NCI-H2227 treated with DMSO at 0.1 percent for 48 hours (cell line): Measurements from ENCODE around the gene CHRNA1.
"Not testable (repeated sequence)": the region's sequence is repeated elsewhere in the genome, so short reads cannot be mapped to it uniquely, and the experiment has no call there.

ENCODE experiments used
- DNase-seq: peaks from one replicate; lab custom pipeline; 2025; lab: John Stamatoyannopoulos, UW

The CHRNA1 gene

DNA sequence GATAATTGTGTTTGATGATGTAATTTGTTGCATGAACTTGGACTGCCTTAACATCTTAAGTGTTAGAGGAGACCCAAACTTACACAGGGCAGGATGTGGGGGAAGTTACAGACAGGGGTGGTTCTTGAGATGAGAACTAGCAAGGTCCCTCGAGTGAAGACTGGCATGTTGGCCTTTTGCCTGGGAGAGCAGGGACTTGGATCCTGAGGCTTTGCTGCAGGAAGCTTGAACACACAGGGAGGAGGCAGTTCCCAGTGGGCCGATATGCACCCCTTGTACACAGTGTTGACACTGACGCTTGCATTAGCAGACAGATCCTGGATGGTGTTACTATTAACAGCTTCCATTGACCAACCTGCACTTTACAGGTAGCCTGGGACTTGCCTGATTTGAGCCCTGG, 47.5 kb downstream of the CHRNA1 start:
- no peak for DNase-seq

DNA sequence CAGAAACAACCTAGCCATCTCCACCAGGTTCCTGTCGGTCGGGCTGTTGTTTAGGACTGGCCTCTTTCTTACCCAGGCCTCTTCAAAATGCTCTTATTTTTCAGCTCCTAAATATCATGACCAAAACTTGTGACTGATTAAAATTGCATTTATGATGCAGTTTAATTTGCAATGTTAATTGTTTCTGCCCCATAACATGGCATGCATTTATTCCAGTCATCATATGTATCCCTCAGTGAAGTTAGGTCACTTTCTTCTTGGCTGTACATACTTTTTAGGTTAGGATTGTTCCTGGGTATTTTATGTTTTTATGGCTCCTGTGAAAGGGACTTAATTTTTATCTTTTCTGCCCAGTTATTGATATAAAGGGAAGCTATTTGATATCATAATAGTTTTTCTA, 50.6 kb downstream of the CHRNA1 start:
- no peak for DNase-seq

DNA sequence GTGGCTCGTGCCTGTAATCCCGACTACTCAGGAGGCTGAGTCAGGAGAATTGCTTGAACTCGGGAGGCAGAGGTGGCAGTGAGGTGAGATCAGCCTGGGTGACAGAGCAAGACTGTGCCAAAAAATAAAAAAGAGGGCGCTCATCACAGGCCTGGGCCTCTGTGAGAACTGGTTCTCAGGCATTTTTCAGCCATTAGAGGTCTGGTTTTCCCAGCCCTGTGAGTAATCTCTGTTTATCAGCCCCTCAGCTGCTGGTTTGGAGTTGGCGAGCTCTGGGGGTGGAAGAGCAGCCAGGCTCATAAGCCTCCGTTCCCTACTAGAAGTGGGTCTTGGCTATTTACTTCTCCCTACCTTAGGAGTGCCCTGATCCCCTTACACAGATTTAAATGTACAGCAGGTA, 53.1 kb downstream of the CHRNA1 start:
- no peak for DNase-seq

DNA sequence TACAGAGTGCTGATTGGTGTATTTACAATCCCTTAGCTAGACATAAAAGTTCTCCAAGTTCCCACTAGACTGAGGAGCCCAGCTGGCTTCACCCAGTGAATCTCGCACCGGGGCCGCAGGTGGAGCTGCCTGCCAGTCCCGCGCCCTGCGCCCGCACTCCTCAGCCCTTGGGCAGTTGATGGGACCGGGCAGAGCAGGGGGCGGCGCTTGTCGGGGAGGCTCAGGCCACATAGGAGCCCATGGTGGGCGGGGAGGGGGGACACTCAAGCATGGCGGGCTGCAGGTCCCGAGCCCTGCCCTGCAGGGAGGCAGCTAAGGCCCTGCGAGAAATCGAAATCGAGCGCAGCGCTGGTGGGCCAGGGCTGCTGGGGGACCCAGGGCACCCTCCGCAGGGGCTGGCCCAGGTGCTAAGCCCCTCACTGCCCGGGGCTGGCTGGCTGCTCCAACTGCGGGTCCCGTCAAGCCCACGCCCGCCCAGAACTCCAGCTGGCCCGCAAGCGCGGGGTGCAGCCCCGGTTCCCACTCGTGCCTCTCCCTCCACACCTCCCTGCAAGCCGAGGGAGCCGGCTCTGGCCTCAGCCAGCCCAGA, 54.8 kb downstream of the CHRNA1 start:
- not testable (repeated sequence) for DNase-seq

DNA sequence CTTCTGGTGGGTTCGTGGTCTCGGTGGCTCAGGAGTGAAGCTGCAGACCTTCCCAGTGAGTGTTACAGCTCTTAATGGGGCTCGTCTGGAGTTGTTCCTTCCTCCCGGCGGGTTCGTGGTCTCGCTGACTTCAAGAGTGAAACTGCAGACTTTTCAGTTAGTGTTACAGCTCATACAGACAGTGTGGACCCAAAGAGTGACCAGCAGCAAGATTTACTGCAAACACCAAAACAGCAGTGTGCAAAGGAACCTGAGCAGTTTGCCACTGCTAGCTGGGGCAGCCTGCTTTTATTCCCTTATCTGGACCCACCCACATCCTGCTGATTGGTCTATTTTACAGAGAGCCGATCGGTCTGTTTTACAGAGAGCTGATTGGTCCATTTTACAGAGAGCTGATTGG, 55.6 kb downstream of the CHRNA1 start:
- DNase-seq, result no peak

DNA sequence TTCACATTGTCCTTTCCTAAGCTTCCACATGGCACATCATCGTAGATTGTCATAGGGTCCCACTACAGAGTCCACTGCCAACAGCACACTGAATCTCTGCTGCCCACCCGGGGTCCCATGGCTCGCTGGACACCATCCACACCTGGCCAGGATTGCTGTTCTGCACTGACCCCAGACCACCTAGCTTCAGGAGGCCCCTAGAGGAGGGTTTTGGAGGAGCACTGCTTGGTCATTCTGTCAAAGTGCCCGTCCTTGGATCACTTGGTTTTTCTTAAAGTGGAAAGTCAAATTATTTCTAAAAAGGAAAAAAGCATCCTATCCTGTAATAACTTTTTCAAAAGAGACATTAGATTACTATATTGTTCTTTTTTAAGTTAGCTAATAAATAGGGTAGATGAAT, 59.0 kb downstream of the CHRNA1 start:
- no peak for DNase-seq

DNA sequence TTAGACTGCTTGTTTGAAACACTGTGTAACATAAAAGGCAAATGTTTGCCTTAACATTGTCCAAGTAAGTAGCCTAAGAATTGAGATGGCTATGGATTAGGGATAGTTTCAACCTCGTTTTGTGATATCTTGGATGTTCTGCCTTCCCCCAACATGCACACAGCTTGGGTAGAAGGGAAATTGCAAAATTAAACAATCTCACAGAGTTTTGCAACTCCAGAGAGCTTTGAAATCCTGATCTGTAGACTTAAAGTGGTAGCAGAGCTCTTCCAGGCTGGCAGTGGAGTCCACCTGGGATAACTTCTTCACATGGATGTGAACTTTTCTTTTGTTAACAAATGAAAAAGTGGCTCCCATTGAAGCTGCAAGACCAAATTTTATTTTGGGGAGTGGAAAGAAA, 59.6 kb downstream of the CHRNA1 start:
- DNase-seq, result no peak

DNA sequence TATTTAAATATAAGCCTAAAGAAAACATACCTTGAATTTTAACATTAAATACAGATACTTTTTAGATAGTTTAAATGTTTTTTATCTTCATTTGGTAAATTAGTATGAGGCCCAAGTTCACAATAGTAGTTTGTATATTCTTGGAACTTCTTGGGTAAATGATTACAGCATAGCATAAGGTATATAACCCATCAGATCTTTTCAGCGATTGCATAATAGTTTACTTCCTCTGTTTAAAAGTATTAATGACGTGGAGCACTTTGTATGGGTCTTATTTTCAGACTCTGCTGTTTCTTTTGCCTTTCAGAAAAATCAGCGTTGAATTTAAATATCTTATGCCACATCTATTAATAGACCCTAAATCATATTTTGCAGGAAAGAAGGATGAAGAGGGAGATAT, 60.2 kb downstream of the CHRNA1 start:
- no peak for DNase-seq

DNA sequence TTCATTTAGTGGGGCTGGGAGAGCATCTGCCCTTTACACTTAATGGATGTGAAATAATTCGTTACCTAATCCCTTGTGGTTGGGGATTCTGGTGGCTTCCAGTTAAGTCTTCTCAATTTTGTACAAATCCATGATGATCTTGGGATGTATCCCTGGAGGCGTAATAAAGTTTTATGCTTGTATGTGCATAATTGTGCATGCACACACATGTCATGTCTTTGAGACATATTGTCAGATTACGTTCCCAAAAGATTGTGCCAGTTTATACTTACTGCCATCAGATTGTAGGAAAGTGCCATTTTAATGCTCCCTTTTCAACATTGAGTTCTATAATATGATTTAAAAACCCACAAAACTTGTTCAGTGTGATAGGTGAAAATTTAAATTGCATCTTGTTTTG, 60.8 kb downstream of the CHRNA1 start:
- DNase-seq, result no peak

DNA sequence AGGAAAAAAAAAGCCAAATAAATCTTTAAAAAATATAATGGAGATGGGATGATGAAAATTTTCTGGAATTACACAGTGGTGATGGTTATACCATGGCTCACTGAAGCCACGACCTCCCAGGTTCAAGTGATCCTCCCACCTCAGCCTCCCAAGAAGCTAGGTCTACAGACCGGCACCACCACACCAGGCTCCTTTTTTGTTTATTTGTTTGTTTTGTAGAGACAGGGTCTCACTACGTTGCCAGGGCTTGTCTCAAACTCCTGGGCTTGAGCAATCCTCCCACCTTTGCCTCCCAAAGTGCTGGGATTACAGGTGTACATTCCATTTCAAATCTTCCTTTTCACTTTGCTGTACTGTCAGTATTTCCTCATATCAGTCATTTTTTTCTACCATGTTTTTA, 61.7 kb downstream of the CHRNA1 start:
- DNase-seq, result no peak

DNA sequence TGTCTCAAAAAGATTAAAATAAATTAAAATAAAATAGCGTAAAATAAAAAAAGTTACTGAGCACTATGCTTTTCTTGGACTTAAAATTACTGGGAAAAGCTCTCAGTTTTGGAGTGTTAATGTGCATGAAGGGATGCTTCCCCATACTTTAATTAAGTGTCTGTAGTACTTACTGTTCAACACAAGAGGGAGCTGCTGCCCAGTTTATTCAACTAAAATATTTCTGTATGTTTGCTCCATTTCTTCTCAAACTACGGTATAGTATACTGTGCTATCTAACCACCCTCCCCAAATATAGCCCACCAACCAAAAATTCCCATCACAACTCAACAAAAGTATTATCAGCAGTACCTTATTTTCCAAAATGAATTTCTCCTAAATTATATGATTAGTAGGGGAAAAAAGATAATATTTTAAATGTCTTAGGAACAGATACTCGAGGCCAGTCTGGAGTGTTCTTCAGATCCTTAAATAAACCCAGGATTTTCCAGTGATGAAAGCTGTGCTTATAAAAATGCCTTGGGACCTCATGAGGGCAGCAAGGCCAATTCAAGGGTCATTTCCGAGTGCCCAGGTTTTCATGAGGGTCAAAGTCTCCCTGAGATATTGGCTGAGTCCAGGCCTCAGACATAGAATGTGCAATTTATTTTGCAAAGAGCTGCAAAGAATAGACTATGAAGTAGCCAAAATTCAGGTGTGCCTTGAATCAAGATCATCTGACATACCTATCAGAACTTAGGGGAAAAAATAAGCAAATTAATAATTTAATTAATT, 64.1 kb downstream of the CHRNA1 start:
- peak; percentile 78 for DNase-seq
